ENCODE data around the gene RECK. TPM values are rescaled to one million over a fixed set of nuclear protein-coding genes. Genes with fewer than 3 reads are reported as not detected.

Gene RECK
- total and polyA plus RNA-seq, 2 experiments from 2014 or later, result 8.1 to 11.6 TPM

DNA sequence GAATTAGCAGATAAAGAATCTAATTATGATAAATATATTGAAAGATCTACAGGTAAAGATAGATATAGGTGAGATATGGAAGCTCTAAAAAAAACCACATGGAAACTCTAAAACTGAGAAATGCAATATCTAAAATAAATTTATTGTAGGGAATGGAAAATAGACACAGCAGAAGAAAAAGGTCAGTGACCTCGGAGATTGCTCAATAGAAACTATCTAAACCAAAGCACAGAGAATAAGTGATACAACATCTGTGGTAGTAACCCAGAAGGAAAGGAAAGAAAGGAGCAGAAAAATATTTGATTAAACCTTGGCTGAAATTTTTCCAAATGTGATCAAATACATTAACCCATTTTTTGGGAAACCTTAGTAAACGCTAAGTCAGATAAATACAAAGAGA is 56.7 kb downstream of the RECK start:
- Histone ChIP-seq H3K27me3 (ENCODE audit: insufficient read depth) (no peaks in the 10 kb centered on the region), H2AFZ (no peak overlapping the region), H3K27ac (ENCODE audit: low read depth) (peak overlapping the region; percentile 11), H3K36me3 (ENCODE audit: insufficient read depth) (no peaks in the 10 kb centered on the region), H3K79me2 (replicated peaks; ENCODE audit: insufficient read depth) (no peaks in the 10 kb centered on the region), H3K4me3 (peak overlapping the region; percentile 6; the same call in 1 of the 2 replicates), H3K4me2 (peak overlapping the region; percentile 13), H3K4me1 (ENCODE audit: insufficient read depth) (peaks cover 22% of the 10 kb centered on the region), H3K9me2 (ENCODE audit: insufficient read depth) (no peaks in the 10 kb centered on the region), H4K20me1 (replicated peaks; ENCODE audit: insufficient read depth) (no peaks in the 10 kb centered on the region), H3F3A (replicated peaks; ENCODE audit: low read depth) (no peaks in the 10 kb centered on the region)
- Mint-ChIP-seq H3K27me3 (ENCODE audit: insufficient read depth, low read depth, poor library complexity) (peaks cover 2% of the 10 kb centered on the region), H3K9me3 (no peaks in the 10 kb centered on the region), H3K36me3 (ENCODE audit: low read depth) (no peaks in the 10 kb centered on the region), H3K4me1 (peaks cover 25% of the 10 kb centered on the region), H3K27ac (peak overlapping the region; percentile 83), H3K4me3 (peak overlapping the region; percentile 42)
- TF ChIP-seq POLR2AphosphoS5 (IDR thresholded peaks at IDR 0.05; ENCODE audit: low read depth) (no peak), ZNF114 (CRISPR knock-in tag; IDR thresholded peaks at IDR 0.05) (no peak), STAT1 (IDR thresholded peaks at IDR 0.05; ENCODE audit: unreplicated experiment) (no peak), EZH2phosphoT487 (IDR thresholded peaks at IDR 0.05; ENCODE audit: unreplicated experiment) (no peak), ZNF331 (CRISPR knock-in tag; IDR thresholded peaks at IDR 0.05; ENCODE audit: low read depth) (no peak), EZH2 (IDR thresholded peaks at IDR 0.05; ENCODE audit: low read depth, unreplicated experiment) (no peak), CREB1 (CRISPR knock-in tag; IDR thresholded peaks at IDR 0.05; ENCODE audit: low read depth) (no peak), JUNB (IDR thresholded peaks at IDR 0.05; ENCODE audit: unreplicated experiment) (no peak), NANOG (IDR thresholded peaks at IDR 0.05; ENCODE audit: borderline replicate concordance) (no peak; the same call in 1 of the 2 replicates)
- TF ChIP-seq, protein P1, sequence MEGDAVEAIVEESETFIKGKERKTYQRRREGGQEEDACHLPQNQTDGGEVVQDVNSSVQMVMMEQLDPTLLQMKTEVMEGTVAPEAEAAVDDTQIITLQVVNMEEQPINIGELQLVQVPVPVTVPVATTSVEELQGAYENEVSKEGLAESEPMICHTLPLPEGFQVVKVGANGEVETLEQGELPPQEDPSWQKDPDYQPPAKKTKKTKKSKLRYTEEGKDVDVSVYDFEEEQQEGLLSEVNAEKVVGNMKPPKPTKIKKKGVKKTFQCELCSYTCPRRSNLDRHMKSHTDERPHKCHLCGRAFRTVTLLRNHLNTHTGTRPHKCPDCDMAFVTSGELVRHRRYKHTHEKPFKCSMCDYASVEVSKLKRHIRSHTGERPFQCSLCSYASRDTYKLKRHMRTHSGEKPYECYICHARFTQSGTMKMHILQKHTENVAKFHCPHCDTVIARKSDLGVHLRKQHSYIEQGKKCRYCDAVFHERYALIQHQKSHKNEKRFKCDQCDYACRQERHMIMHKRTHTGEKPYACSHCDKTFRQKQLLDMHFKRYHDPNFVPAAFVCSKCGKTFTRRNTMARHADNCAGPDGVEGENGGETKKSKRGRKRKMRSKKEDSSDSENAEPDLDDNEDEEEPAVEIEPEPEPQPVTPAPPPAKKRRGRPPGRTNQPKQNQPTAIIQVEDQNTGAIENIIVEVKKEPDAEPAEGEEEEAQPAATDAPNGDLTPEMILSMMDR (conservative IDR thresholded peaks at IDR 0.05; ENCODE audit: low read depth in 2 of 2), result no peak
- TF ChIP-seq, protein P2, sequence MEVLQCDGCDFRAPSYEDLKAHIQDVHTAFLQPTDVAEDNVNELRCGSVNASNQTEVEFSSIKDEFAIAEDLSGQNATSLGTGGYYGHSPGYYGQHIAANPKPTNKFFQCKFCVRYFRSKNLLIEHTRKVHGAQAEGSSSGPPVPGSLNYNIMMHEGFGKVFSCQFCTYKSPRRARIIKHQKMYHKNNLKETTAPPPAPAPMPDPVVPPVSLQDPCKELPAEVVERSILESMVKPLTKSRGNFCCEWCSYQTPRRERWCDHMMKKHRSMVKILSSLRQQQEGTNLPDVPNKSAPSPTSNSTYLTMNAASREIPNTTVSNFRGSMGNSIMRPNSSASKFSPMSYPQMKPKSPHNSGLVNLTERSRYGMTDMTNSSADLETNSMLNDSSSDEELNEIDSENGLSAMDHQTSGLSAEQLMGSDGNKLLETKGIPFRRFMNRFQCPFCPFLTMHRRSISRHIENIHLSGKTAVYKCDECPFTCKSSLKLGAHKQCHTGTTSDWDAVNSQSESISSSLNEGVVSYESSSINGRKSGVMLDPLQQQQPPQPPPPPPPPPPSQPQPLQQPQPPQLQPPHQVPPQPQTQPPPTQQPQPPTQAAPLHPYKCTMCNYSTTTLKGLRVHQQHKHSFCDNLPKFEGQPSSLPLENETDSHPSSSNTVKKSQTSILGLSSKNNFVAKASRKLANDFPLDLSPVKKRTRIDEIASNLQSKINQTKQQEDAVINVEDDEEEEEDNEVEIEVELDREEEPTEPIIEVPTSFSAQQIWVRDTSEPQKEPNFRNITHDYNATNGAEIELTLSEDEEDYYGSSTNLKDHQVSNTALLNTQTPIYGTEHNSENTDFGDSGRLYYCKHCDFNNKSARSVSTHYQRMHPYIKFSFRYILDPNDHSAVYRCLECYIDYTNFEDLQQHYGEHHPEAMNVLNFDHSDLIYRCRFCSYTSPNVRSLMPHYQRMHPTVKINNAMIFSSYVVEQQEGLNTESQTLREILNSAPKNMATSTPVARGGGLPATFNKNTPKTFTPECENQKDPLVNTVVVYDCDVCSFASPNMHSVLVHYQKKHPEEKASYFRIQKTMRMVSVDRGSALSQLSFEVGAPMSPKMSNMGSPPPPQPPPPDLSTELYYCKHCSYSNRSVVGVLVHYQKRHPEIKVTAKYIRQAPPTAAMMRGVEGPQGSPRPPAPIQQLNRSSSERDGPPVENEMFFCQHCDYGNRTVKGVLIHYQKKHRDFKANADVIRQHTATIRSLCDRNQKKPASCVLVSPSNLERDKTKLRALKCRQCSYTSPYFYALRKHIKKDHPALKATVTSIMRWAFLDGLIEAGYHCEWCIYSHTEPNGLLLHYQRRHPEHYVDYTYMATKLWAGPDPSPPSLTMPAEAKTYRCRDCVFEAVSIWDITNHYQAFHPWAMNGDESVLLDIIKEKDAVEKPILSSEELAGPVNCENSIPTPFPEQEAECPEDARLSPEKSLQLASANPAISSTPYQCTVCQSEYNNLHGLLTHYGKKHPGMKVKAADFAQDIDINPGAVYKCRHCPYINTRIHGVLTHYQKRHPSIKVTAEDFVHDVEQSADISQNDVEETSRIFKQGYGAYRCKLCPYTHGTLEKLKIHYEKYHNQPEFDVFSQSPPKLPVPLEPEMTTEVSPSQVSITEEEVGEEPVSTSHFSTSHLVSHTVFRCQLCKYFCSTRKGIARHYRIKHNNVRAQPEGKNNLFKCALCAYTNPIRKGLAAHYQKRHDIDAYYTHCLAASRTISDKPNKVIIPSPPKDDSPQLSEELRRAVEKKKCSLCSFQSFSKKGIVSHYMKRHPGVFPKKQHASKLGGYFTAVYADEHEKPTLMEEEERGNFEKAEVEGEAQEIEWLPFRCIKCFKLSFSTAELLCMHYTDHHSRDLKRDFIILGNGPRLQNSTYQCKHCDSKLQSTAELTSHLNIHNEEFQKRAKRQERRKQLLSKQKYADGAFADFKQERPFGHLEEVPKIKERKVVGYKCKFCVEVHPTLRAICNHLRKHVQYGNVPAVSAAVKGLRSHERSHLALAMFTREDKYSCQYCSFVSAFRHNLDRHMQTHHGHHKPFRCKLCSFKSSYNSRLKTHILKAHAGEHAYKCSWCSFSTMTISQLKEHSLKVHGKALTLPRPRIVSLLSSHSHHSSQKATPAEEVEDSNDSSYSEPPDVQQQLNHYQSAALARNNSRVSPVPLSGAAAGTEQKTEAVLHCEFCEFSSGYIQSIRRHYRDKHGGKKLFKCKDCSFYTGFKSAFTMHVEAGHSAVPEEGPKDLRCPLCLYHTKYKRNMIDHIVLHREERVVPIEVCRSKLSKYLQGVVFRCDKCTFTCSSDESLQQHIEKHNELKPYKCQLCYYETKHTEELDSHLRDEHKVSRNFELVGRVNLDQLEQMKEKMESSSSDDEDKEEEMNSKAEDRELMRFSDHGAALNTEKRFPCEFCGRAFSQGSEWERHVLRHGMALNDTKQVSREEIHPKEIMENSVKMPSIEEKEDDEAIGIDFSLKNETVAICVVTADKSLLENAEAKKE (CRISPR knock-in tag; IDR thresholded peaks at IDR 0.05), result no peak
- TF ChIP-seq, protein P3, sequence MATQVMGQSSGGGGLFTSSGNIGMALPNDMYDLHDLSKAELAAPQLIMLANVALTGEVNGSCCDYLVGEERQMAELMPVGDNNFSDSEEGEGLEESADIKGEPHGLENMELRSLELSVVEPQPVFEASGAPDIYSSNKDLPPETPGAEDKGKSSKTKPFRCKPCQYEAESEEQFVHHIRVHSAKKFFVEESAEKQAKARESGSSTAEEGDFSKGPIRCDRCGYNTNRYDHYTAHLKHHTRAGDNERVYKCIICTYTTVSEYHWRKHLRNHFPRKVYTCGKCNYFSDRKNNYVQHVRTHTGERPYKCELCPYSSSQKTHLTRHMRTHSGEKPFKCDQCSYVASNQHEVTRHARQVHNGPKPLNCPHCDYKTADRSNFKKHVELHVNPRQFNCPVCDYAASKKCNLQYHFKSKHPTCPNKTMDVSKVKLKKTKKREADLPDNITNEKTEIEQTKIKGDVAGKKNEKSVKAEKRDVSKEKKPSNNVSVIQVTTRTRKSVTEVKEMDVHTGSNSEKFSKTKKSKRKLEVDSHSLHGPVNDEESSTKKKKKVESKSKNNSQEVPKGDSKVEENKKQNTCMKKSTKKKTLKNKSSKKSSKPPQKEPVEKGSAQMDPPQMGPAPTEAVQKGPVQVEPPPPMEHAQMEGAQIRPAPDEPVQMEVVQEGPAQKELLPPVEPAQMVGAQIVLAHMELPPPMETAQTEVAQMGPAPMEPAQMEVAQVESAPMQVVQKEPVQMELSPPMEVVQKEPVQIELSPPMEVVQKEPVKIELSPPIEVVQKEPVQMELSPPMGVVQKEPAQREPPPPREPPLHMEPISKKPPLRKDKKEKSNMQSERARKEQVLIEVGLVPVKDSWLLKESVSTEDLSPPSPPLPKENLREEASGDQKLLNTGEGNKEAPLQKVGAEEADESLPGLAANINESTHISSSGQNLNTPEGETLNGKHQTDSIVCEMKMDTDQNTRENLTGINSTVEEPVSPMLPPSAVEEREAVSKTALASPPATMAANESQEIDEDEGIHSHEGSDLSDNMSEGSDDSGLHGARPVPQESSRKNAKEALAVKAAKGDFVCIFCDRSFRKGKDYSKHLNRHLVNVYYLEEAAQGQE (IDR thresholded peaks at IDR 0.05; ENCODE audit: unreplicated experiment), result no peak
- TF ChIP-seq, protein P4, sequence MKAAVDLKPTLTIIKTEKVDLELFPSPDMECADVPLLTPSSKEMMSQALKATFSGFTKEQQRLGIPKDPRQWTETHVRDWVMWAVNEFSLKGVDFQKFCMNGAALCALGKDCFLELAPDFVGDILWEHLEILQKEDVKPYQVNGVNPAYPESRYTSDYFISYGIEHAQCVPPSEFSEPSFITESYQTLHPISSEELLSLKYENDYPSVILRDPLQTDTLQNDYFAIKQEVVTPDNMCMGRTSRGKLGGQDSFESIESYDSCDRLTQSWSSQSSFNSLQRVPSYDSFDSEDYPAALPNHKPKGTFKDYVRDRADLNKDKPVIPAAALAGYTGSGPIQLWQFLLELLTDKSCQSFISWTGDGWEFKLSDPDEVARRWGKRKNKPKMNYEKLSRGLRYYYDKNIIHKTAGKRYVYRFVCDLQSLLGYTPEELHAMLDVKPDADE (IDR thresholded peaks at IDR 0.05), result no peak
- no peak for ATAC-seq
- no peak for DNase-seq (ENCODE audit: low spot score)
